GM18907 (cell line): ENCODE results near the gene ZNF836.
"Not testable (repeated sequence)": the region's sequence is repeated elsewhere in the genome, so short reads cannot be mapped to it uniquely, and the experiment has no call there.

Experiments used
- ATAC-seq: cut with Tn5 transposase; IDR thresholded peaks from one replicate; pipeline ENCODE4 v1.9.1; 2021; ENCODE audit warnings: mild to moderate bottlenecking, moderate library complexity; ENCODE audit not compliant: unreplicated experiment

Gene ZNF836

DNA sequence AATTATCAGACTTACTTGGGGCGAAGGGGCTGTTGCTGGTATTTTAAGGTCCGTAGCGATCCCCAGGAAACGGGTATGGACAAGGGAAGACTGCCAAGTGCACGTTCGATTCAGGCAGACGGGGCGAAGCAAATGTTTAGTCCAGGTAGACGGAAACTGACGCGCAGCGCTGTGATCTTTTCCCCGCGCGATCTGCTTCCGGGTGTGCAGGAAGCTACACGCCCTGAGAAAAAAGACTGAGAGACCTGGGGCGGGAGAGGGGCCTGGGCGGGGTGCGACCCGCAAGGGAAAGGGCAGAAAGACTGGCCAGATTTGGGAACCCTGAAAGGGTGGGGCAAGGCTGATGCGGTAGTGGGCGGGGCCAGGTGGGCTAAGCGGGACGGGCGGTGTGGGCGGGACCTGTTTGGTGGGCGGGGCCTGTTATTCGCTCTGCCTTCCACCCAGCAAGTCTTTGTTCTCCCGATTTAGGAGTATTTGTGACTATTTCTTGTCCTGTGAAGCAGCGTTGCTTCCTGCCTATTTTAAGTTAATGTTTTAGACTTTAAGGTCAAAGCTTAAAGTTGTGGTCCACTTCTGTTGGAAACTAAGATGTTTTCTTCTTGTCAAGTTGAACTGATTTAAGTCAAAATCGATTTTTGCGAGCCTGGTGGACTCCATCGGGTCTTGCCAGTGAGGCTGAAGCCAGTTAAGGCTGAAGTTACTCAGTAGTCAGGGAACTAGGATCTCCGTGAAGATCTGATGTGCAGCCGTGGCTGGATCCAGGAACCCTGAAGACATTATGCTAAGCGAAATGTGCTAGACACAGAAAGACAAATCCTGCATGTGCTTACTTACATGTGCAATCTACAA lies at the start of gene ZNF836:
Gene ZNF836 (minus strand): TSS at position 301 of the 849 bp plus-strand sequence. CDS start 3,549 bp downstream, outside the sequence.
- no peak for ATAC-seq

DNA sequence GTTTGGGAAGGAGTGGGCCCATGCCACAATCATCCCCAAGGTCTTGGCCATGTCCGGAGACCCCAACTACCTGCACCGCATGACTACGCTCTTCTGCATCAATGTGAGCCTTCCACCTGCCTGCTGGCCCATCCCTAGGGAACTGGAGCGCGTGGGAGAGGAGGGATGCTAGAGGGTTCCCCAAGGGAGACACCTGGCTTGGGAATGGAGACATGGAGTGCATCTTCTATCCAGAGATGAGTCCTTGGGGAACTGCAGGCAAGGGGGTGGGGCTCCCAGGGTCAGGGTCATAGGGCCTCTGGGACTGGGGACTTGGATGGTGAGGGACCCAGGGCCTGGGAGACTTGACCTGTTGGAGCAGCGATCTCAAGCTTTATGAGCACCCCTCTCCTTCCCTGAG lies 49.6 kb upstream of the ZNF836 start:
- no peak for ATAC-seq

DNA sequence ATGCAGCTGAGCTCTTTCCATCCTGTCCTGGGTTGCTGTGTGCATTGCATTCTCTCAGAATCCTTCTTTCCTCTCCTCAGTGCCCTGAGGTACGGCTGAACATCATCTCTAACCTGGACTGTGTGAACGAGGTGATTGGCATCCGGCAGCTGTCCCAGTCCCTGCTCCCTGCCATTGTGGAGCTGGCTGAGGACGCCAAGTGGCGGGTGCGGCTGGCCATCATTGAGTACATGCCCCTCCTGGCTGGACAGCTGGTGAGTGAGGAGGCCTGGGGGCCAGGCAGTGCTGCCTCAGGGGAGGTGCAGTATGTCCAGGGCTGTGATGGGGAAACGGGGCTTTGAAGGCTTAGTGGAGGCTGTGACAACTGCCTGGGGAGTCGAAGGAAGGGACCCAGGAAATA lies 48.2 kb upstream of the ZNF836 start:
- ATAC-seq: no peak

GRCh38 chr19:52217576-52217975 lies 46.2 kb upstream of the ZNF836 start:
- ATAC-seq: no peak

GRCh38 chr19:52216401-52216800 lies 45.0 kb upstream of the ZNF836 start:
- ATAC-seq: no peak

DNA sequence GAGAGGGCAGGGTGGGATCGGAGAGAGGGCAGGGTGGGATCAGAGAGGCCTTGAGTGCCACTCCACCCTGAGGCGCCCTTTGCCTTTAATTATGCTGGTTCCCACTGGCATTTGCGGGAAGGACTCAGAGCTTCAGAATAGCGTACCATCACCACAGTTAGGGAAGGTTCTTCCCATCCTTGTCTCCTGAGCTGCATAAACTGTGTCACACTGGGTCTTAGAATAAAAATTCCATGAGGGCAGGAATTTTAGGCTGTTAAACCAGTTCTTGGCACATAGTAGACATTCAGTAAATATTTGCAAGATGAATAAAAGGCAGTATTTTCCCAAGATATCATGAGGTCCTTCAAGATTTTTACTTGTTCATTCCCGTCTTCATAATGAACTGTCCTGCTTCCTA lies 42.8 kb upstream of the ZNF836 start:
- ATAC-seq: no peak

- ATAC-seq: no peak
These were observed 41.3 kb upstream of the ZNF836 start for GRCh38 chr19:52212572-52213255.

DNA sequence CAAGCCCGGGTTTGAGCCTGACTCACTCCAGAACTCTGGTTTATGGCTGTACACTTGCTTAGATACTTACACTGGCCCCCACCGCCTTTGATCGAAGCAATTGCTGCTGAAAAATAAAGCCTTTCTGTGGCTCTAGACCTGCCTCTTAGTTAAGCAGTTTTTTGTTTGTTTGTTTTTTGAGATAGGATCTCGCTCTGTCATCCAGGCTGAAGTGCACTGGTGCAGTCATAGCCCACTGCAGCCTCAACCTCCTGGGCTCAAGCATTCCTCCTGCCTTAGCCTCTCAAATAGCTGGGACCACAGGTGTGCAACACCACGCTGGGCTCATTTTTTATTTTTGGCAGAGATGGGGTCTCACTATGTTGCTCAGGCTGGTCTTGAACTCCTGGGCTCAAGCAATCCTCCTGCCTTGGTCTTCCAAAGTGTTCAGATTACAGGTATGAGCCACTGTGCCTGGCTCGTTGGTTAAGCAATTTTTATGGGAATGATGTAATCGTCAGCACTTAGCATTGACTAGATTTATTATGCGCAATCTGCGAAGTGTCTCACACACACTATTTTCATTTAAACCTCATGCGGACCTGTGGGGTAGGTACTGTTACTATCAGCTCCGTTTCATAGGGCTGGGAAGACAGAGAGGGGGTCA lies 40.6 kb upstream of the ZNF836 start:
- no peak for ATAC-seq

DNA sequence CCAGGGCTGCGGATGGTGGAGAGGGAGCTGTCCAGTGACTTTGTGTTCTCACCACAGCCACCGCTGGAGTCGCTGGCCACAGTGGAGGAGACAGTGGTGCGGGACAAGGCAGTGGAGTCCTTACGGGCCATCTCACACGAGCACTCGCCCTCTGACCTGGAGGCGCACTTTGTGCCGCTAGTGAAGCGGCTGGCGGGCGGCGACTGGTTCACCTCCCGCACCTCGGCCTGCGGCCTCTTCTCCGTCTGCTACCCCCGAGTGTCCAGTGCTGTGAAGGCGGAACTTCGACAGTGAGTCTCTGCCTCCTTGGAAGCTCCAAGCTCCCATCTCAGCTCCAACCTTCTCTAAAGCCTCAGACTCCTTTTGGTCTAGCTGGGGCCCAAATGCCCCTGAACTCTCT lies 39.8 kb upstream of the ZNF836 start:
- ATAC-seq: no peak

DNA sequence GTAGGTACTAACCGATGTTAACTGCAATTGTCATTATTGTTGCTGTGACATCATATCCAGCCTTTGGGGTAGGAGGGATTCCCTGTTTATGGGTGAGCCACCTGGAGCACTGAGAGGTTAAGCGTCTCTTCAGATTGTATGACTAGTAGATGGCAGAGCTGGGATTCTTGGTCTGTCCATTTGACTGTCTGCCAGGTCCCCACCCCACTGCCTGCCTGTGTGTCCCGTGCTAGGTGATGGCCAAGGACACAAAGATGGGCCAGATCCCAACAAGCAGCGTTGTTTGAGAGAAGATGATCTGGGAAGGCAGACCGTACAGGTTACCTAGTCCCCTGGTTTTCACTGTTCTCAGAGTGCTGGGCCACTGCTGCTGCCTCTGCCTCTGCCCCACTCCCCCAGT lies 35.1 kb upstream of the ZNF836 start:
- ATAC-seq: no peak

DNA sequence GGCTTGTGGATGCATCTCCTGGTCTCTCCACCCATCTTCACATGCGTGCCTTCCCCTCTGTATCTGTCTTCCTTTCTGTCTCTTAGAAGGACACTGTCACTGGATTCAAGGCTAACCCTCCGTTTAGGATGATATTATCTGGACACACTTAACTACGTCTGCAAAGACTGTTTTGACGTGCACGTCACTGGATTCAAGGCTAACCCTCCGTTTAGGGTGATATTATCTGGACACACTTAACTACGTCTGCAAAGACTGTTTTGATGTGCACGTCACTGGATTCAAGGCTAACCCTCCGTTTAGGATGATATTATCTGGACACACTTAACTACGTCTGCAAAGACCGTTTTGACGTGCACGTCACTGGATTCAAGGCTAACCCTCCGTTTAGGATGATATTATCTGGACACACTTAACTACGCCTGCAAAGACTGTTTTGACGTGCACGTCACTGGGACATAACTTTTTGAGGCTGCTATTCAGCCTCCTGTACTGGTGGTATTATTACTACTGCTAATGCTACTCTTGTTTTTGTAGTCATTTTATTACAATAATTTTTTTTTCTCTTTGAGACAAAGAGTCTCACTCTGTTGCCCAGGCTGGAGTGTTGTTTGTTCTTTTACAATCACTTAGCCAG lies 29.5 kb upstream of the ZNF836 start:
- not testable (repeated sequence) for ATAC-seq

DNA sequence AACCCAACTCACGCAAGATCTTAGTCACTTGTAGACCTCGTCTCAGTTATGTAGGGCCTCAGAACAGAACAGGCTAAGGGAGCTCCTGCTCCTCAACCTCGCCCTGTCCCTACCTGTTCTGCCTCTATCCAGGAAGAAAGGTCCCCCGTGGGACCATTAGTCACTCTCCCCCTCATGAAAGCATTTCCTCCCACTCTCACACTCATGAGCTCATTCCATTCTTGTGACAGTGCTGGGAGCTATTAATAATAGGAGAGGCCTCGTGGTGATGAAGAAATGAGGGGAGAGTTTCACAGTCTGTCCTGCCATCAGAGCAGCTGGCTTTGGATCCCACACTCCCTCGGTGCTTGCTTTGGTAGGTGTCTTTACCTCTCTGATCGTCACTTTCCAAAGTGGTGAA lies 28.6 kb upstream of the ZNF836 start:
- no peak for ATAC-seq

- no peak for ATAC-seq
These were observed 27.3 kb upstream of the ZNF836 start for GRCh38 chr19:52198678-52199077.

GRCh38 chr19:52197964-52198363 lies 26.5 kb upstream of the ZNF836 start:
- no peak for ATAC-seq

GRCh38 chr19:52196256-52196967 lies 25.0 kb upstream of the ZNF836 start:
- ATAC-seq: no peak

- no peak for ATAC-seq
These were observed 20.5 kb upstream of the ZNF836 start for GRCh38 chr19:52191951-52192350.

DNA sequence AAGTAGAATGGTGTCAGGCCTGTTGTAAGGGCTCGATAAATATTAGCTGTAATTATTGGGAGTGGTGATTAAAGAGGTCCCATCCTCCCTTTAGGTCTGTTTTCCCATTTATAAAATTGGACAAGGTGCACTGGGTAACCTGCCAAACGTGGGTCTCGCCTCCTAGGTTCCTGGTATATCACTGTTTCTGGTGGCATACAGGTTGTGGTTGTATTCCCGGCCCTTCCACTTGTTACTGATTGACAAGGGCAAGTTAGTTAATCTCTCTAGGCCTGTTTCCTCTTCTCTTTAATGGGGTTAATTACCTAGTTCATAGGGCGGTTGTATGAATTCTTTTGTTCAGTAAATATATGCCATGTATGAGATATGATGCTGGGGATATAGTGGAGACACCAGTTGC lies 20.0 kb upstream of the ZNF836 start:
- no peak for ATAC-seq

GRCh38 chr19:52190487-52191293 lies 19.3 kb upstream of the ZNF836 start:
- no peak for ATAC-seq

DNA sequence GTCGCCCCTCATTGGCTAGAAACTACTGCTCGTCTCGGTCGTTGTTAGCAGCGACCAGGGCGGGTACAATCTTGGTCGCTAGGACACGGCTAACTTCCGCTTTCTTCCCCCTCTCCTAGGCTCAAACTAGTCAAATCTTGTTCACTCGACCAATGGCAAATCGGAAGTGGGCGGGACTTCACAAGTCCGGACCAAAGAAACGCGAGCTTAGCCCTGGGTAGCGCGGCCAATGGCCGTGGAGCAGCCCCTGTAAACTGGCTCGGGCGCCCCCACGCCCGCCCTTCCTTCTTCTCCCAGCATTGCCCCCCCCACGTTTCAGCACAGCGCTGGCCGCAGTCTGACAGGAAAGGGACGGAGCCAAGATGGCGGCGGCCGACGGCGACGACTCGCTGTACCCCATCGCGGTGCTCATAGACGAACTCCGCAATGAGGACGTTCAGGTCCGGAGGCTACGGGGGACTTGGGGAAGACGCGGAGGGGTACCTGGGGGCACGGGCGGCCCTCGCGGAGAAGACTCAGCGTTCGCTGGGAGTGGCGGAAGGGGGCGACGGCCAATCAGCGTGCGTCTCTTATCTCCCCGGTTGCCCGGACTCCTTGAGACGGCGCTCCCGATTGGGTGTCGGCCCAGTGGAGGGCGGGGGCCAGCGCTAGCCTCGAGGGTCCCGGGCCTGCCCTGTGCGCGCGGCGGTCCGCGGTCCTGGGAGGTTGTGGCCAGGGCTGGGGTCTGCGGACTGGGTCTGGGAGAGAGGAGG lies 18.5 kb upstream of the ZNF836 start, which contains the start of gene PPP2R1A:
Gene PPP2R1A (plus strand): TSS at position 318 of the 752 bp plus-strand sequence. CDS start 45 bp downstream, at position 363.
- ATAC-seq: peak; percentile 90
